ENCODE results near the gene IL21R. TPM values are rescaled to one million over a fixed set of nuclear protein-coding genes. Genes with fewer than 3 reads are reported as not detected.
A peak's percentile ranks its signal among the peaks of the same experiment; 100 is the strongest.

The IL21R gene
- total and polyA plus RNA-seq, 10 of the 15 experiments (the other 5 are each of a cell fraction or from before 2014, with no cell fraction given) = 5.3 to 138 (median 82.5) TPM

GRCh38 chr16:27404163-27404823, 2.3 kb downstream of the IL21R start (continued):
- no peak for TF ChIP-seq RELB (IDR thresholded peaks at IDR 0.05; ENCODE audit: low read depth)

GRCh38 chr16:27405546-27406451, 3.8 kb downstream of the IL21R start:
- Histone ChIP-seq H3K27me3 (replicated peaks in 1 of 2; ENCODE audit: control insufficient read depth in 2 of 2, insufficient read depth in 2 of 2, low read length in 1 of 2) (no peaks in the 10 kb centered on the region), H3K9me3 (replicated peaks; ENCODE audit: control insufficient read depth, insufficient read depth, low read length) (no peaks in the 10 kb centered on the region; the same call in 2 of the 3 replicates), H3K9ac (ENCODE audit: control insufficient read depth, insufficient read depth, low read length) (peak overlapping the region; percentile 99), H4K20me1 (ENCODE audit: control insufficient read depth, insufficient read depth) (no peaks in the 10 kb centered on the region; the same call in 1 of the 2 replicates), H3K4me1 (ENCODE audit: control insufficient read depth, insufficient read depth, low read length) (peaks cover 39% of the 10 kb centered on the region), H3K4me3 (peak overlapping the region; percentile 86), H3K79me2 (ENCODE audit: control insufficient read depth, insufficient read depth, low read length) (peaks cover 97% of the 10 kb centered on the region), H3K36me3 (ENCODE audit: control insufficient read depth in 2 of 2, insufficient read depth in 2 of 2, low read length in 1 of 2) (peaks cover 0 to 13% of the 10 kb centered on the region in 2 experiments), H3K4me2 (ENCODE audit: control insufficient read depth, insufficient read depth) (peak overlapping the region; percentile 99), H3K27ac (ENCODE audit: control insufficient read depth, insufficient read depth) (peak overlapping the region; percentile 97), H2AFZ (ENCODE audit: control insufficient read depth, low read depth, low read length) (no peak overlapping the region)
- 0% methylated on average over 17 of the region's 19 CpGs for WGBS (ENCODE audit: insufficient coverage, insufficient replicate concordance, low lambda C conversion rate, missing lambda C conversion rate)
- ChIA-PET CTCF (interaction anchor here (1.0 to 9.2 kb wide), 11 partner anchors 14 to 225 kb away, joined by 3 to 113 read pairs (median 6); no protein-coding TSS in a partner anchor), RAD21 (ENCODE audit: unreplicated experiment) (interaction anchor here (0.6 to 12.8 kb wide), 20 partner anchors 18 to 781 kb away, joined by 3 to 224 read pairs (median 6); partner anchors contain the start of genes KDM8 and NSMCE1), POLR2A (interaction anchor here (0.7 to 11.1 kb wide), 14 partner anchors 11 to 164 kb away, joined by 3 to 208 read pairs (median 7); no protein-coding TSS in a partner anchor), SMC1A (ENCODE audit: uncharacterized antibody, unreplicated experiment) (interaction anchor here (0.7 to 10.9 kb wide), 12 partner anchors 11 to 180 kb away, joined by 3 to 220 read pairs (median 10); no protein-coding TSS in a partner anchor)
- FAIRE-seq (no peak), ATAC-seq (peak; percentile 18), DNase-seq (ENCODE audit: low read depth, low spot score) (no peak)
- no TSS peak for BruUV-seq (replicated peaks)
- in situ Hi-C loops (cut with MboI) (no loop called here), intact Hi-C loops (cut with micrococcal nuclease; ENCODE audit: unreplicated experiment) (no loop called here)
- TF ChIP-seq PAX5 (IDR thresholded peaks at IDR 0.05; ENCODE audit: borderline replicate concordance, low read depth, low read length) = peak; percentile 89
- no peak for TF ChIP-seq NFIC (IDR thresholded peaks at IDR 0.05; ENCODE audit: low read depth, low read length)
- TF ChIP-seq EGR1 (IDR thresholded peaks at IDR 0.05; ENCODE audit: borderline replicate concordance in 1 of 2, low read depth in 2 of 2, low read length in 2 of 2) = peak in 1 of 2 experiments; percentile 90; a peak in 2 of 3 replicates
- TF ChIP-seq POLR2A (IDR thresholded peaks at IDR 0.05; ENCODE audit: low read depth, low read length) = peak; percentile 45
- TF ChIP-seq SIX5 (IDR thresholded peaks at IDR 0.05; ENCODE audit: low read depth, low read length, severe bottlenecking) = peak; percentile 20
- no peak for TF ChIP-seq CBFB (IDR thresholded peaks at IDR 0.05; ENCODE audit: low read depth)
- no peak for TF ChIP-seq NR2C1 (IDR thresholded peaks at IDR 0.05)
- TF ChIP-seq RAD21 (IDR thresholded peaks at IDR 0.05; ENCODE audit: insufficient read depth, low read depth, low read length) = 0 out of 2 replicates have a peak, but pooled peaks have one; percentile 14
- TF ChIP-seq WRNIP1 (IDR thresholded peaks at IDR 0.05; ENCODE audit: borderline replicate concordance, low read depth, low read length) = no peak
- peak in 1 of 2 experiments; percentile 83; a peak in 2 of 4 replicates for TF ChIP-seq SRF (IDR thresholded peaks at IDR 0.05; ENCODE audit: low read depth in 2 of 2, low read length in 2 of 2)
- peak in 1 of 2 experiments; percentile 66; a peak in 3 of 4 replicates for TF ChIP-seq BHLHE40 (IDR thresholded peaks at IDR 0.05; ENCODE audit: borderline replicate concordance in 1 of 2, low read depth in 2 of 2, low read length in 1 of 2)
- TF ChIP-seq KLF5 (IDR thresholded peaks at IDR 0.05; ENCODE audit: partially characterized antibody) = no peak
- no peak for TF ChIP-seq NR2C2 (IDR thresholded peaks at IDR 0.05; ENCODE audit: borderline replicate concordance, control insufficient read depth, insufficient read length, low read depth)
- TF ChIP-seq SUZ12 (IDR thresholded peaks at IDR 0.05; ENCODE audit: unreplicated experiment) = no peak
